GM10847 (cell line): Measurements from ENCODE around the gene KLHL22.

Experiments
- POLR2A ChIP-seq: IDR thresholded peaks from 2 replicates; pipeline ENCODE4 v1.6.1; 2011; ENCODE audit not compliant: insufficient read length; ENCODE audit errors: extremely low read depth

KLHL22 gene

DNA sequence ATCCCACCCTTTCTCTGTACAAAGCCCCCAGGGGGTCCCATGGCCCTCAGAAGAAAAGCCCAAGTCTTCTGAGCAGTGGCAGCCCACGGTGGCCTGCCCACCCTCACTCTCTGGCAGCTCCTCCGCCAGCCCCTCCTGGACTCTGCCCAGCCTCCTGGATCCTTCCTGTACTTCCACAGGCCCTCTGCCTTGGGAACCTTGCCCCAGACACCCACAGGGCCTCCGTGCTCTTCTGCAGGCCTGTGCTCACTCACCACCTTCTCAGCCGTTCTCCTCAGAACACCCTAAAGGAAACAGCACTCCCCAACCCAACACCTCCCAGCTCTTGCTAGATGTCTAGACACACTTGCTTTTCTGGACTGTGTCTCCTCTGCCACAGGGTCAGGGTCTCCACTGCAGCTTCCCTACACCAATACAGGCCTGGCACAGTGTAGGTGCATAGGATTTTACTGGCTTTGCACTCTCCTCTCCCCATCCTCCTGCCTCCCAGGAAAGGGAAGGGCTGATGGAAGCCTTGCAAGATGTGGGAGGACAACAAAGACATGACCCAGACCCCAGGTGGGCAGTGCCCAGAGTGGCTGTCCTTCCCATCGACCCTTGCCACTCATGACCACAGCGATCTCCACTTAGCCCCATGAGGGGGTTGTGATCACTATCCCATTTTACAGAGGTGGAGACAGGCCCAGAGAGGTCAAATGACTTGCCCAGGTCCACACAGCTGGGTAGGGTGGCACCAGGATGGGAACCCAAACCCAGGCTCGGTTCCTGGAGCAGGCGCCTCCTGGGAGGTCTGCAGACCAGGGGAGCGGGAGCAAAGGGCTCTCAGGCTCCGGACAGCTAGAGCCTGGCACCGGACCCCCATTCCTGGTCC lies 59.9 kb downstream of the KLHL22 start:
- TF ChIP-seq POLR2A = no peak

DNA sequence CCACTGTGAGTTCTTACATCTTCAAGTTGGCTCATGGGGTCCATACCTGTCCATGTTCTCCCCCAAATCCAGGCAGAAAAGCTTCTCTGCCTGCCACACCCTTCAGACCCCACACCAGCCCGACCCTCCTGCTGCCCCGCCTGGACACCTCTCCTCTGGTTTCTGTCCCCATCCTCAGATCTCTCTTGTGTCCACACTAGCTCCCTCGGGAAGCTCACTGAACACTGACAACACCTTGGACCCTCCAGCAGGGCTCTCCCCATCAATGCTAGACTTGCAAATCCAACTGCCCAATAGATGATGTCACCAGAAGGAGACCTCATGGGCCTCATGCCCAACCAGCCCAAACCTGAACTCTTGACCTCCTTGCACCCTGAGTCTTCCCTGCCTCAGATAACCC lies 60.8 kb downstream of the KLHL22 start:
- TF ChIP-seq POLR2A = no peak

GRCh38 chr22:20434264-20434751 lies 61.3 kb downstream of the KLHL22 start:
- no peak for TF ChIP-seq POLR2A

GRCh38 chr22:20433686-20434241 lies 61.8 kb downstream of the KLHL22 start:
- no peak for TF ChIP-seq POLR2A

DNA sequence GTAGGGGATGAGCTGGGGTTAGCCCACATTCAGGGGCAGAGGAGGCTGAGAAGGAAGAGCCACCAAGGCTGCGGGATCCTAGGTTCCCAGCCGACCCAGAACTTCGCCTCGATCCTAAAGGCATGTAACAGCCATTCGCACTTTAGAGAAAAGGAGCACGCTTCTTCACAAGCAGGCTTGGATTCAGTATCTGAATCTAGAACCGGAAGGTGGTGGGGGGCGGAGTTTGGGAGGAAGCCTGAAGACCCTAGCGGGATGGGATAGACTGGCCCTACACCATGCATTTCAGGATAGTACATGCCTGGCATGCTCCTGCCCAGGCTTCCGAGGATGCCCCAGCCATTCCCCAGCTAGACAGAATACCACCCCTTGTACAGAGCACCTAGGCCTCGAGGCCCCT lies 62.4 kb downstream of the KLHL22 start:
- TF ChIP-seq POLR2A = no peak

GRCh38 chr22:20432244-20432686 lies 63.3 kb downstream of the KLHL22 start:
- TF ChIP-seq POLR2A = no peak

GRCh38 chr22:20431511-20432192 lies 63.9 kb downstream of the KLHL22 start:
- no peak for TF ChIP-seq POLR2A

GRCh38 chr22:20430720-20431510 lies 64.7 kb downstream of the KLHL22 start:
- no peak for TF ChIP-seq POLR2A

DNA sequence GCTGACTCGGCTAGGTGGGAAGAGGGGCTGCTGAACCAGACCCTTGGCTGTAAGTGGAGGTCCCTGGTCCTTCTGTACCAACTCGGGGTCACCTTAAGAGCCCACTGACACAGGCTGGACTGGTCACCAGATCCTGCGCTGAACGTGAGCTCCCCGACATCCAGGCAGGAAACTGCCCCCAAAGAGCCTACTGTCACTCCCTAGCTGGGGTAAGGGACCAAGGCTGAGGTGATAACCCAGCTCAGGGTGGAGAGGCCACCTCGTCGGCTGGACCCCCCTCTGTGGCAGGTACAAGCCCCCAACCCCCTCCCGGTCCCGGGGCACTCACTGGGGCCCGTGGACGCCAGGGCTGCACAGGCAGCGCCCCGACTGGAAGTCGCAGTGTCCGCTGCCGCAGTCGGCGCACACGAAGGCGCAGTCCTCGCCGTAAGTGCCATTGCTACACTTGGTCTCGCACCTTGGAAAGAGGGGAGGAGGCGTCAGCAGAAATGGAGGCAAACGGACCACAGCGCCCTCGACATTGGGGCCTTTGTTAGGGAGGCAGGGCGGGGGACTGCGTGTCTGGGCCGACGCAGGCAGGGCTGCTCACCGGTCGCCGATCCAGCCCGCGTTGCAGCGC lies 65.4 kb downstream of the KLHL22 start:
- TF ChIP-seq POLR2A = no peak

- no peak for TF ChIP-seq POLR2A
These were observed 66.1 kb downstream of the KLHL22 start for GRCh38 chr22:20429254-20430100.

GRCh38 chr22:20428496-20429253 lies 66.9 kb downstream of the KLHL22 start:
- TF ChIP-seq POLR2A = no peak

GRCh38 chr22:20427945-20428417 lies 67.6 kb downstream of the KLHL22 start:
- TF ChIP-seq POLR2A = no peak
